ENCODE measurements around the gene NF2. TPM values are rescaled to one million over a fixed set of nuclear protein-coding genes. Genes with fewer than 3 reads are reported as not detected.

Gene NF2
- total and polyA plus RNA-seq, 10 of the 15 experiments (the other 5 are each of a cell fraction or from before 2014, with no cell fraction given) = 2.2 to 49.8 (median 22.5) TPM

DNA sequence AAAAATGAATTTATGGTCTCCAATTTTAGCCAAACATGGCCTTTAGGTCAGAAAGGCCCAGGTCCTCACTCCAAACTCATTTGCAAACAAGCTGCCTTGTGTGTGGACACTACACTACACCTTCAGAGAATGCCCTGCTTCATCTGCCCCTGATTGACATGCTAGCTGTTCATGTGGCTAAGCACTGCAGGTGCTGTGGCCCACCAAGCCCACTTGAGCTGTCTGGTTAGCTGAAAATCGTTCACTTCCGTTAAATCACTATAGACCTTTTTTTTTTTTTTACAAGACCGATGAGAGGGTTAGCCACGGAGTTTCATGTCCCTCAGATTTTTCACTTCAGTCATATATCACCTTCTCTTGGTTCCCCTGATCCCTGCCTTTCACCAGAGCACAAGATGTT is 39.3 kb downstream of the NF2 start:
- Histone ChIP-seq H3K9me3 (replicated peaks; ENCODE audit: control insufficient read depth, insufficient read depth, low read length) (no peaks in the 10 kb centered on the region), H3K4me2 (ENCODE audit: control insufficient read depth, insufficient read depth) (no peak overlapping the region), H3K36me3 (ENCODE audit: control insufficient read depth in 2 of 2, insufficient read depth in 2 of 2, low read length in 1 of 2) (peaks cover 0 to 16% of the 10 kb centered on the region in 2 experiments; a peak in 3 of 4 replicates), H3K27me3 (replicated peaks in 1 of 2; ENCODE audit: control insufficient read depth in 2 of 2, insufficient read depth in 2 of 2, low read length in 1 of 2) (no peaks in the 10 kb centered on the region), H3K27ac (ENCODE audit: control insufficient read depth, insufficient read depth) (no peak overlapping the region), H3K79me2 (ENCODE audit: control insufficient read depth, insufficient read depth, low read length) (no peaks in the 10 kb centered on the region), H2AFZ (ENCODE audit: control insufficient read depth, low read depth, low read length) (no peak overlapping the region), H3K9ac (ENCODE audit: control insufficient read depth, insufficient read depth, low read length) (no peak overlapping the region), H4K20me1 (ENCODE audit: control insufficient read depth, insufficient read depth) (no peaks in the 10 kb centered on the region), H3K4me1 (ENCODE audit: control insufficient read depth, insufficient read depth, low read length) (peaks cover 22% of the 10 kb centered on the region), H3K4me3 (no peak overlapping the region)
- ChIA-PET CTCF (interaction anchor here (1.2 kb wide), 1 partner anchor 362 kb away, joined by 3 read pairs; no protein-coding TSS in a partner anchor), SMC1A (ENCODE audit: uncharacterized antibody, unreplicated experiment) (interaction anchor here (0.8 to 1.3 kb wide), 2 partner anchors 436 to 446 kb away, joined by 3 to 5 read pairs; no protein-coding TSS in a partner anchor), RAD21 (ENCODE audit: unreplicated experiment) (interaction anchor here (0.6 kb wide), 1 partner anchor 58 kb away, joined by 4 read pairs; no protein-coding TSS in a partner anchor), POLR2A (no interaction called here)
- ATAC-seq = no peak
- TF ChIP-seq, protein P1, sequence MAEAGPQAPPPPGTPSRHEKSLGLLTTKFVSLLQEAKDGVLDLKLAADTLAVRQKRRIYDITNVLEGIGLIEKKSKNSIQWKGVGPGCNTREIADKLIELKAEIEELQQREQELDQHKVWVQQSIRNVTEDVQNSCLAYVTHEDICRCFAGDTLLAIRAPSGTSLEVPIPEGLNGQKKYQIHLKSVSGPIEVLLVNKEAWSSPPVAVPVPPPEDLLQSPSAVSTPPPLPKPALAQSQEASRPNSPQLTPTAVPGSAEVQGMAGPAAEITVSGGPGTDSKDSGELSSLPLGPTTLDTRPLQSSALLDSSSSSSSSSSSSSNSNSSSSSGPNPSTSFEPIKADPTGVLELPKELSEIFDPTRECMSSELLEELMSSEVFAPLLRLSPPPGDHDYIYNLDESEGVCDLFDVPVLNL (IDR thresholded peaks at IDR 0.05; ENCODE audit: low read depth, low read length) = no peak
- TF ChIP-seq, protein P2, sequence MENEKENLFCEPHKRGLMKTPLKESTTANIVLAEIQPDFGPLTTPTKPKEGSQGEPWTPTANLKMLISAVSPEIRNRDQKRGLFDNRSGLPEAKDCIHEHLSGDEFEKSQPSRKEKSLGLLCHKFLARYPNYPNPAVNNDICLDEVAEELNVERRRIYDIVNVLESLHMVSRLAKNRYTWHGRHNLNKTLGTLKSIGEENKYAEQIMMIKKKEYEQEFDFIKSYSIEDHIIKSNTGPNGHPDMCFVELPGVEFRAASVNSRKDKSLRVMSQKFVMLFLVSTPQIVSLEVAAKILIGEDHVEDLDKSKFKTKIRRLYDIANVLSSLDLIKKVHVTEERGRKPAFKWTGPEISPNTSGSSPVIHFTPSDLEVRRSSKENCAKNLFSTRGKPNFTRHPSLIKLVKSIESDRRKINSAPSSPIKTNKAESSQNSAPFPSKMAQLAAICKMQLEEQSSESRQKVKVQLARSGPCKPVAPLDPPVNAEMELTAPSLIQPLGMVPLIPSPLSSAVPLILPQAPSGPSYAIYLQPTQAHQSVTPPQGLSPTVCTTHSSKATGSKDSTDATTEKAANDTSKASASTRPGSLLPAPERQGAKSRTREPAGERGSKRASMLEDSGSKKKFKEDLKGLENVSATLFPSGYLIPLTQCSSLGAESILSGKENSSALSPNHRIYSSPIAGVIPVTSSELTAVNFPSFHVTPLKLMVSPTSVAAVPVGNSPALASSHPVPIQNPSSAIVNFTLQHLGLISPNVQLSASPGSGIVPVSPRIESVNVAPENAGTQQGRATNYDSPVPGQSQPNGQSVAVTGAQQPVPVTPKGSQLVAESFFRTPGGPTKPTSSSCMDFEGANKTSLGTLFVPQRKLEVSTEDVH (IDR thresholded peaks at IDR 0.05; ENCODE audit: low read depth, partially characterized antibody) = no peak
- TF ChIP-seq, protein P3, sequence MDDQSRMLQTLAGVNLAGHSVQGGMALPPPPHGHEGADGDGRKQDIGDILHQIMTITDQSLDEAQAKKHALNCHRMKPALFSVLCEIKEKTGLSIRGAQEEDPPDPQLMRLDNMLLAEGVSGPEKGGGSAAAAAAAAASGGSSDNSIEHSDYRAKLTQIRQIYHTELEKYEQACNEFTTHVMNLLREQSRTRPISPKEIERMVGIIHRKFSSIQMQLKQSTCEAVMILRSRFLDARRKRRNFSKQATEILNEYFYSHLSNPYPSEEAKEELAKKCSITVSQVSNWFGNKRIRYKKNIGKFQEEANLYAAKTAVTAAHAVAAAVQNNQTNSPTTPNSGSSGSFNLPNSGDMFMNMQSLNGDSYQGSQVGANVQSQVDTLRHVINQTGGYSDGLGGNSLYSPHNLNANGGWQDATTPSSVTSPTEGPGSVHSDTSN (IDR thresholded peaks at IDR 0.05; ENCODE audit: insufficient replicate concordance, low read depth, low read length) = peak; percentile 35
- TF ChIP-seq, protein P4, sequence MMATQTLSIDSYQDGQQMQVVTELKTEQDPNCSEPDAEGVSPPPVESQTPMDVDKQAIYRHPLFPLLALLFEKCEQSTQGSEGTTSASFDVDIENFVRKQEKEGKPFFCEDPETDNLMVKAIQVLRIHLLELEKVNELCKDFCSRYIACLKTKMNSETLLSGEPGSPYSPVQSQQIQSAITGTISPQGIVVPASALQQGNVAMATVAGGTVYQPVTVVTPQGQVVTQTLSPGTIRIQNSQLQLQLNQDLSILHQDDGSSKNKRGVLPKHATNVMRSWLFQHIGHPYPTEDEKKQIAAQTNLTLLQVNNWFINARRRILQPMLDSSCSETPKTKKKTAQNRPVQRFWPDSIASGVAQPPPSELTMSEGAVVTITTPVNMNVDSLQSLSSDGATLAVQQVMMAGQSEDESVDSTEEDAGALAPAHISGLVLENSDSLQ (IDR thresholded peaks at IDR 0.05) = peak; percentile 85
- TF ChIP-seq RUNX3 (IDR thresholded peaks at IDR 0.05; ENCODE audit: low read length) (peak; percentile 26; the same call in 1 of the 2 replicates), ZNF384 (IDR thresholded peaks at IDR 0.05; ENCODE audit: borderline replicate concordance, low read depth, low read length) (peak; percentile 32; the same call in 1 of the 2 replicates), BCL11A (IDR thresholded peaks at IDR 0.05; ENCODE audit: low read depth, low read length) (no peak)
- TF ChIP-seq, protein P5, sequence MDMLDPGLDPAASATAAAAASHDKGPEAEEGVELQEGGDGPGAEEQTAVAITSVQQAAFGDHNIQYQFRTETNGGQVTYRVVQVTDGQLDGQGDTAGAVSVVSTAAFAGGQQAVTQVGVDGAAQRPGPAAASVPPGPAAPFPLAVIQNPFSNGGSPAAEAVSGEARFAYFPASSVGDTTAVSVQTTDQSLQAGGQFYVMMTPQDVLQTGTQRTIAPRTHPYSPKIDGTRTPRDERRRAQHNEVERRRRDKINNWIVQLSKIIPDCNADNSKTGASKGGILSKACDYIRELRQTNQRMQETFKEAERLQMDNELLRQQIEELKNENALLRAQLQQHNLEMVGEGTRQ (IDR thresholded peaks at IDR 0.05; ENCODE audit: borderline replicate concordance, low read depth, low read length) = no peak
- TF ChIP-seq, protein P6, sequence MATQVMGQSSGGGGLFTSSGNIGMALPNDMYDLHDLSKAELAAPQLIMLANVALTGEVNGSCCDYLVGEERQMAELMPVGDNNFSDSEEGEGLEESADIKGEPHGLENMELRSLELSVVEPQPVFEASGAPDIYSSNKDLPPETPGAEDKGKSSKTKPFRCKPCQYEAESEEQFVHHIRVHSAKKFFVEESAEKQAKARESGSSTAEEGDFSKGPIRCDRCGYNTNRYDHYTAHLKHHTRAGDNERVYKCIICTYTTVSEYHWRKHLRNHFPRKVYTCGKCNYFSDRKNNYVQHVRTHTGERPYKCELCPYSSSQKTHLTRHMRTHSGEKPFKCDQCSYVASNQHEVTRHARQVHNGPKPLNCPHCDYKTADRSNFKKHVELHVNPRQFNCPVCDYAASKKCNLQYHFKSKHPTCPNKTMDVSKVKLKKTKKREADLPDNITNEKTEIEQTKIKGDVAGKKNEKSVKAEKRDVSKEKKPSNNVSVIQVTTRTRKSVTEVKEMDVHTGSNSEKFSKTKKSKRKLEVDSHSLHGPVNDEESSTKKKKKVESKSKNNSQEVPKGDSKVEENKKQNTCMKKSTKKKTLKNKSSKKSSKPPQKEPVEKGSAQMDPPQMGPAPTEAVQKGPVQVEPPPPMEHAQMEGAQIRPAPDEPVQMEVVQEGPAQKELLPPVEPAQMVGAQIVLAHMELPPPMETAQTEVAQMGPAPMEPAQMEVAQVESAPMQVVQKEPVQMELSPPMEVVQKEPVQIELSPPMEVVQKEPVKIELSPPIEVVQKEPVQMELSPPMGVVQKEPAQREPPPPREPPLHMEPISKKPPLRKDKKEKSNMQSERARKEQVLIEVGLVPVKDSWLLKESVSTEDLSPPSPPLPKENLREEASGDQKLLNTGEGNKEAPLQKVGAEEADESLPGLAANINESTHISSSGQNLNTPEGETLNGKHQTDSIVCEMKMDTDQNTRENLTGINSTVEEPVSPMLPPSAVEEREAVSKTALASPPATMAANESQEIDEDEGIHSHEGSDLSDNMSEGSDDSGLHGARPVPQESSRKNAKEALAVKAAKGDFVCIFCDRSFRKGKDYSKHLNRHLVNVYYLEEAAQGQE (IDR thresholded peaks at IDR 0.05; ENCODE audit: low read depth, low read length) = no peak
- FAIRE-seq = no peak
- no peak for DNase-seq (ENCODE audit: low read depth, low spot score)
- intact Hi-C loops (cut with micrococcal nuclease; ENCODE audit: unreplicated experiment) (no loop called here), in situ Hi-C loops (cut with MboI) (no loop called here)
- WGBS (ENCODE audit: insufficient coverage, insufficient replicate concordance, low lambda C conversion rate, missing lambda C conversion rate) = 0% methylated on average over 4 of the region's 4 CpGs
- no TSS peak for BruUV-seq (replicated peaks)

Measured in GM12878 (cell line).